HL-60 (cell line): ENCODE results near the gene PIRT.

Experiments
- DNase-seq, 2 experiments: peaks; one replicate each; pipeline ENCODE4 v3.0.0-alpha.2; 2010 to 2020; ENCODE audit warnings: low read depth in 1 of 2, low spot score in 1 of 2
- H3K27ac ChIP-seq: fragments of 250-450 bp; sonication (Bioruptor Pico); replicated peaks from 2 replicates; pipeline ENCODE4 v1.5.1; 2020; ENCODE audit warnings: mild to moderate bottlenecking, moderate library complexity
- H3K27me3 ChIP-seq: fragments of 250-450 bp; sonication (Bioruptor Pico); 2 replicates; pipeline ENCODE4 v1.5.1; 2021; ENCODE audit warnings: mild to moderate bottlenecking, moderate library complexity; ENCODE audit not compliant: insufficient read depth, poor library complexity, severe bottlenecking
- H3K4me3 ChIP-seq: replicated peaks from 2 replicates; pipeline ENCODE4 v1.5.1; 2011; ENCODE audit warnings: mild to moderate bottlenecking, control low read depth, low read length; ENCODE audit not compliant: insufficient read depth
- CTCF ChIP-seq: IDR thresholded peaks from one replicate; pipeline ENCODE4 v1.5.1; 2011; ENCODE audit warnings: low read length, control low read depth, inconsistent platforms; ENCODE audit not compliant: insufficient read depth
- GABPA ChIP-seq: IDR thresholded peaks from 2 replicates; pipeline ENCODE4 v1.6.1; 2012; ENCODE audit warnings: low read depth
- POLR2AphosphoS5 ChIP-seq: IDR thresholded peaks from 2 replicates; pipeline ENCODE4 v1.6.1; 2012; ENCODE audit warnings: low read depth
- SPI1 ChIP-seq: IDR thresholded peaks from 2 replicates; pipeline ENCODE4 v1.6.1; 2012; ENCODE audit warnings: low read depth, mild to moderate bottlenecking, borderline replicate concordance
- TF ChIP-seq, protein P1 (sequence below): IDR thresholded peaks from 2 replicates; pipeline ENCODE4 v1.6.1; 2012; ENCODE audit warnings: low read depth; ENCODE audit not compliant: insufficient replicate concordance

Gene PIRT

DNA sequence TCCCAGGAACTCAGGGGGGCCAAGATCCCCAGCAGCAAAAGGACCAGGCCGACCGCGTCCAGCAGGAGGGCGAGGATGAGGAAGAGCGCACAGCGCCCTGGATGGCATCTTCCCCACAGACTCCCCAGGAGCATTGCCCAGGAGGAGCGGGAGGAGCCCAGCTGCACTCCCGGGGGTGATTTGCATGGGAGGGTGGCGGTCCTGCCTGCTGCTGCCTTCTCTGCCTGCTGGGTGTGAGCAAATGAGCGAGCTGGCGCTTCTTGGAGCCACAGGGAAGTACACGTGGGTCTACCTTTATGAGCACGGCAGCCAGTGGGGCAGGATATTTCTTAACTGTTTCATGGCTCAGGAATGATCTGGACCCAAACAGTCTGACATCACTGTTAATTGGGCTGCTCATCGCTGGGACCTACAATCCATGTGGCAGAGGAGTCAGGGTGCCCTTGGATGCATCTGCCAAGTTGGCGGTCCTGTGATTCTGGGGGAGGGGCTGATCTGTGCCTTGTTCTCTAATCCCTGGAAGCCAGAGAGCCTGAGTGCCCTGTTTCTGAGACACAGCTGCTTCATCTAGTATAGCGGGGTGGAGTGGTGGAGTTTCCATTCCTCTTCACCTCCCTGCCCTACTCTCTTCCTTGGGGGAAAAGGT, 33.9 kb downstream of the PIRT start, which contains the start of gene TMEM238L:
TMEM238L (minus strand) TSS at position 270 of the 646 bp plus-strand sequence; CDS start at position 134, 136 bp downstream.
- no peak for DNase-seq
- no peak within 1 kb of the TSS for H3K4me3 ChIP-seq
- H3K27ac ChIP-seq = no peak within 1 kb of the TSS
- no peak for TF ChIP-seq POLR2AphosphoS5
- no peaks in the 10 kb centered on the region for H3K27me3 ChIP-seq

- no peak overlapping the region for H3K4me3 ChIP-seq
- H3K27ac ChIP-seq = no peak overlapping the region
- TF ChIP-seq SPI1 (no peak), CTCF (no peak), POLR2AphosphoS5 (no peak), GABPA (no peak)
- TF ChIP-seq, protein P1, sequence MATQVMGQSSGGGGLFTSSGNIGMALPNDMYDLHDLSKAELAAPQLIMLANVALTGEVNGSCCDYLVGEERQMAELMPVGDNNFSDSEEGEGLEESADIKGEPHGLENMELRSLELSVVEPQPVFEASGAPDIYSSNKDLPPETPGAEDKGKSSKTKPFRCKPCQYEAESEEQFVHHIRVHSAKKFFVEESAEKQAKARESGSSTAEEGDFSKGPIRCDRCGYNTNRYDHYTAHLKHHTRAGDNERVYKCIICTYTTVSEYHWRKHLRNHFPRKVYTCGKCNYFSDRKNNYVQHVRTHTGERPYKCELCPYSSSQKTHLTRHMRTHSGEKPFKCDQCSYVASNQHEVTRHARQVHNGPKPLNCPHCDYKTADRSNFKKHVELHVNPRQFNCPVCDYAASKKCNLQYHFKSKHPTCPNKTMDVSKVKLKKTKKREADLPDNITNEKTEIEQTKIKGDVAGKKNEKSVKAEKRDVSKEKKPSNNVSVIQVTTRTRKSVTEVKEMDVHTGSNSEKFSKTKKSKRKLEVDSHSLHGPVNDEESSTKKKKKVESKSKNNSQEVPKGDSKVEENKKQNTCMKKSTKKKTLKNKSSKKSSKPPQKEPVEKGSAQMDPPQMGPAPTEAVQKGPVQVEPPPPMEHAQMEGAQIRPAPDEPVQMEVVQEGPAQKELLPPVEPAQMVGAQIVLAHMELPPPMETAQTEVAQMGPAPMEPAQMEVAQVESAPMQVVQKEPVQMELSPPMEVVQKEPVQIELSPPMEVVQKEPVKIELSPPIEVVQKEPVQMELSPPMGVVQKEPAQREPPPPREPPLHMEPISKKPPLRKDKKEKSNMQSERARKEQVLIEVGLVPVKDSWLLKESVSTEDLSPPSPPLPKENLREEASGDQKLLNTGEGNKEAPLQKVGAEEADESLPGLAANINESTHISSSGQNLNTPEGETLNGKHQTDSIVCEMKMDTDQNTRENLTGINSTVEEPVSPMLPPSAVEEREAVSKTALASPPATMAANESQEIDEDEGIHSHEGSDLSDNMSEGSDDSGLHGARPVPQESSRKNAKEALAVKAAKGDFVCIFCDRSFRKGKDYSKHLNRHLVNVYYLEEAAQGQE = no peak
- DNase-seq = no peak
- no peaks in the 10 kb centered on the region for H3K27me3 ChIP-seq
Measured at GRCh38 chr17:10803350-10803749, 34.5 kb downstream of the PIRT start.

GRCh38 chr17:10802496-10803284, 35.2 kb downstream of the PIRT start:
- Histone ChIP-seq H3K4me3 (no peak overlapping the region), H3K27me3 (no peaks in the 10 kb centered on the region), H3K27ac (no peak overlapping the region)
- DNase-seq = no peak
- TF ChIP-seq POLR2AphosphoS5 = no peak
- TF ChIP-seq, protein P1 = no peak

DNA sequence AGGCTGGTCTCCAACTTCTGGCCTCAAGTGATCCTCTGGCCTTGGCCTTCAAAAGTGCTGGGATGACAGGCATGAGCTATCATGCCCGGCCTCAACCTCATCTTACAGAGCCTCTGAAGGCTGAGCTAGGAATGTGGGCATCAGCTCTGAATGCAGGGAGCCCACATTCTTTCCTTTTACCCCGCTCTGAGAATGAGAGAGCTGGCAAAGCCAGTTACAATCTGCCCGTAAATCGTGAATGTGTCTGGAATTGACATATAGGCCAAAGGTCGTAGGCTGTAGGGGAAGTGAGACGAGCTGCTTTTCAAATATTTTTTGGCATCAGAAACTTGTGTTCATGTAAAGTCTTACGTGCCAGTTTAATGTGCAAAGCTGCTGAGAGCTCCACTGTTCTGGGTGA, 38.5 kb downstream of the PIRT start:
- no peak for DNase-seq
- no peaks in the 10 kb centered on the region for H3K27me3 ChIP-seq
- no peak overlapping the region for H3K27ac ChIP-seq
- TF ChIP-seq POLR2AphosphoS5 (no peak), GABPA (no peak), CTCF (no peak), SPI1 (no peak)
- TF ChIP-seq, protein P1 = no peak
- H3K4me3 ChIP-seq = no peak overlapping the region
